Loucy (cell line): ENCODE measurements around the gene CCDC92.

Experiments
- H2AFZ ChIP-seq: fragments of 200-600 bp; sonication (generic); 2 replicates; pipeline ENCODE4 v1.6.0; 2016; ENCODE audit warnings: antibody characterized with exemption, mild to moderate bottlenecking, low read length, moderate library complexity
- H3F3A ChIP-seq: fragments of 200-600 bp; 2 replicates; pipeline ENCODE4 v1.6.0; 2016; ENCODE audit warnings: antibody characterized with exemption, low read depth, mild to moderate bottlenecking
- H3K27me3 ChIP-seq: fragments of 200-600 bp; sonication (generic); 2 replicates; pipeline ENCODE4 v1.6.1; 2014; ENCODE audit warnings: low read length, mild to moderate bottlenecking; ENCODE audit not compliant: insufficient read depth, poor library complexity, severe bottlenecking
- H3K36me3 ChIP-seq: fragments of 200-600 bp; sonication (generic); 2 replicates; pipeline ENCODE4 v1.6.1; 2016; ENCODE audit warnings: low read length; ENCODE audit not compliant: insufficient read depth
- H3K4me1 ChIP-seq: fragments of 200-600 bp; sonication (generic); 2 replicates; pipeline ENCODE4 v1.5.1; 2014; ENCODE audit warnings: low read length, mild to moderate bottlenecking; ENCODE audit not compliant: insufficient read depth, poor library complexity, severe bottlenecking
- H3K4me2 ChIP-seq: fragments of 200-600 bp; sonication (generic); 2 replicates; pipeline ENCODE4 v1.6.0; 2014; ENCODE audit warnings: antibody characterized with exemption, low read length, low read depth, mild to moderate bottlenecking; ENCODE audit not compliant: poor library complexity, severe bottlenecking
- H3K4me3 ChIP-seq: fragments of 200-600 bp; sonication (generic); 2 replicates; pipeline ENCODE4 v1.5.1; 2014; ENCODE audit warnings: low read length, mild to moderate bottlenecking, mixed read lengths; ENCODE audit not compliant: poor library complexity, severe bottlenecking
- H3K79me2 ChIP-seq: fragments of 200-600 bp; sonication (generic); 2 replicates; pipeline ENCODE4 v1.6.1; 2014; ENCODE audit warnings: low read length; ENCODE audit not compliant: insufficient read depth
- H3K9ac ChIP-seq: fragments of 200-600 bp; sonication (generic); 2 replicates; pipeline ENCODE4 v1.6.0; 2014; ENCODE audit warnings: mild to moderate bottlenecking, low read depth, low read length, moderate library complexity; ENCODE audit not compliant: poor library complexity, severe bottlenecking
- H3K9me2 ChIP-seq: fragments of 200-600 bp; sonication (generic); replicated peaks from 2 replicates; pipeline ENCODE4 v1.6.1; 2016; ENCODE audit warnings: low read depth, low read length, mixed read lengths
- H3K9me3 ChIP-seq: fragments of 200-600 bp; sonication (generic); 2 replicates; pipeline ENCODE4 v1.6.1; 2014; ENCODE audit warnings: mild to moderate bottlenecking, antibody characterized with exemption, low read length, low read depth; ENCODE audit not compliant: insufficient read depth
- H4K20me1 ChIP-seq: fragments of 200-600 bp; sonication (generic); 2 replicates; pipeline ENCODE4 v1.6.0; 2014; ENCODE audit warnings: antibody characterized with exemption, low read length, mild to moderate bottlenecking; ENCODE audit not compliant: insufficient read depth, poor library complexity, severe bottlenecking
- EZH2phosphoT487 ChIP-seq: fragments of 200-600 bp; IDR thresholded peaks from 2 replicates; pipeline ENCODE4 v1.6.1; 2018; ENCODE audit warnings: antibody characterized with exemption, mild to moderate bottlenecking, moderate library complexity, borderline replicate concordance
- TF ChIP-seq, protein P1 (sequence below): fragments of 200-600 bp; sonication (generic); conservative IDR thresholded peaks from 2 replicates; pipeline ENCODE4 v1.5.1; 2014; ENCODE audit warnings: mild to moderate bottlenecking, antibody characterized with exemption, low read length

CCDC92 gene

DNA sequence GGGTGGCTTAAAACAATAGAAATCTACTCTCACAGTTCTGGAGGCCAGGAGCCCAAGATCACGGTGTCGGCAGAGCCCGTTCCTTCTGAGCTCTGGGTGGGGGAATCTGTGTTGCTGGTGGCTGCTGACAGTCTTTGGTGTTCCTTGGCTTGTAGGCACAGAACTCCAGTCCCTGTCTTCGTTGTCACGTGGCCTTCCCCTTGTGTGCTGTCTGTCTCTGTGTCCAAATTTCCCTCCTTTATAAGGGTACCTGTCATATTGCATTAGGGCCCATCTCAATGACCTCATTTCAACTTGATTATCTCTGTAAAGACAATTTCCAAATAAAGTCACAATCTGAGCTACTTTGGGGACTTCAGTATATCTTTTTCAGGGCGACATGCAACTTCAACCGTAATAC is 81.6 kb downstream of the CCDC92 start:
- no peak for TF ChIP-seq EZH2phosphoT487
- TF ChIP-seq, protein P1, sequence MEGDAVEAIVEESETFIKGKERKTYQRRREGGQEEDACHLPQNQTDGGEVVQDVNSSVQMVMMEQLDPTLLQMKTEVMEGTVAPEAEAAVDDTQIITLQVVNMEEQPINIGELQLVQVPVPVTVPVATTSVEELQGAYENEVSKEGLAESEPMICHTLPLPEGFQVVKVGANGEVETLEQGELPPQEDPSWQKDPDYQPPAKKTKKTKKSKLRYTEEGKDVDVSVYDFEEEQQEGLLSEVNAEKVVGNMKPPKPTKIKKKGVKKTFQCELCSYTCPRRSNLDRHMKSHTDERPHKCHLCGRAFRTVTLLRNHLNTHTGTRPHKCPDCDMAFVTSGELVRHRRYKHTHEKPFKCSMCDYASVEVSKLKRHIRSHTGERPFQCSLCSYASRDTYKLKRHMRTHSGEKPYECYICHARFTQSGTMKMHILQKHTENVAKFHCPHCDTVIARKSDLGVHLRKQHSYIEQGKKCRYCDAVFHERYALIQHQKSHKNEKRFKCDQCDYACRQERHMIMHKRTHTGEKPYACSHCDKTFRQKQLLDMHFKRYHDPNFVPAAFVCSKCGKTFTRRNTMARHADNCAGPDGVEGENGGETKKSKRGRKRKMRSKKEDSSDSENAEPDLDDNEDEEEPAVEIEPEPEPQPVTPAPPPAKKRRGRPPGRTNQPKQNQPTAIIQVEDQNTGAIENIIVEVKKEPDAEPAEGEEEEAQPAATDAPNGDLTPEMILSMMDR, result no peak
- no peak overlapping the region for H3K9ac ChIP-seq
- no peaks in the 10 kb centered on the region for H3K9me2 ChIP-seq
- no peaks in the 10 kb centered on the region for H4K20me1 ChIP-seq
- H3K79me2 ChIP-seq, result no peaks in the 10 kb centered on the region
- H3F3A ChIP-seq, result no peaks in the 10 kb centered on the region
- H3K9me3 ChIP-seq, result no peaks in the 10 kb centered on the region
- no peak overlapping the region for H3K4me3 ChIP-seq
- peaks cover 3% of the 10 kb centered on the region for H3K4me1 ChIP-seq
- H3K27me3 ChIP-seq, result no peaks in the 10 kb centered on the region
- no peak overlapping the region for H3K4me2 ChIP-seq
- no peaks in the 10 kb centered on the region for H3K36me3 ChIP-seq
- H2AFZ ChIP-seq, result peak overlapping the region; percentile 81; the same call in 1 of the 2 replicates

DNA sequence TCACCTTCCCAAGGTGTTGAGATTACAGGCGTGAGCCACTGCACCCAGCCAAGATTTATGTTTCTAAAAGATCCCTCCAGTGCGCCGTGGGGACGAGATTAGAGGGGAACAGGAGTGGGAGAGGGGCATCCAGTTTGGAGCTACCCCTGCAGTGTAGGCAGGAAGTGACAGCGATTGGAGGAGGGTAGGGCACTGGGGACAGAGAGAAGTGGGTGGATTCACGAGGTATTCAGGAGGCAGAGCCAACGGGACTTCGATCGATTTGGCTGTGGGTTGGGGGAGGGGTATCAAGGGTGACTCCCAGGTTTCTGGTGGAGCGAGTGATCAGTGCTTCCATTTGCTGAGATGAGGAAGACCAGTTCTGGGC is 82.1 kb downstream of the CCDC92 start:
- TF ChIP-seq EZH2phosphoT487, result no peak
- TF ChIP-seq, protein P1, result no peak
- no peaks in the 10 kb centered on the region for H3K9me2 ChIP-seq
- H3K4me1 ChIP-seq, result peaks cover 3% of the 10 kb centered on the region
- H3K4me2 ChIP-seq, result no peak overlapping the region
- H3K36me3 ChIP-seq, result no peaks in the 10 kb centered on the region
- no peaks in the 10 kb centered on the region for H3K79me2 ChIP-seq
- H4K20me1 ChIP-seq, result no peaks in the 10 kb centered on the region
- no peaks in the 10 kb centered on the region for H3F3A ChIP-seq
- no peak overlapping the region for H3K9ac ChIP-seq
- no peaks in the 10 kb centered on the region for H3K27me3 ChIP-seq
- no peaks in the 10 kb centered on the region for H3K9me3 ChIP-seq
- H3K4me3 ChIP-seq, result no peak overlapping the region
- H2AFZ ChIP-seq, result peak overlapping the region; percentile 81

DNA sequence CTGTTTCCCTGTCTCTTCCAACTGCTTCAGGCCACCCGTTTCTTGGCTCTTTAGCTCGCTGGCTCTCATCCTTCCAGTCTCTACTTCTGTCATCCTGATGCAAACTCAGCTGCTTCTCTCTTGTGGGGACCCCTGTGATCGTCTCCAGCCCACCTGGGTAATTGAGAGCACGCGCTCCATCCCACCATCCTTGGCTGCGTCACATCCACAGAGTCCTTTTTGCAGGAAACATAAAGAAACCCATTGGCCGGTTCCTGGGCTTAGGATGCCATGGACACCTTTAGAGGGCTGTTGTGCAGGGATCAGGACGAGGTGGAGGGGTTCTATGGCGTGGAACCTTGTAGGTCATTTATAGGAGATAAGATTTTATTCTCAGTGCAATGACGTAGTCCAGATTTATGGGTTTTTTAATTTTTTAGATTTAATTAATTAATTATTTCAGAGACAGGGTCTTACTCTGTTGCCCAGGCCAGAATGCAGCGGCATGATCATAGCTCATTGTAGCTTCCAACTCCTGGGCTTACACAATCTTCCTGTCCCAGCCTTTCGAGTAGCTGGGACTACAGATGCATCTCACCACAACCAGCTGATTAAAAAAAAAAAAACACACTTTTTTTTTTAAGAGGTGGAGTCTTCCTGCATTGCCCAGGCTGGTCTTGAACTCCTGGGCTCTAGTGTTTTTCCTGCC is 82.6 kb downstream of the CCDC92 start:
- no peaks in the 10 kb centered on the region for H3K9me3 ChIP-seq
- no peaks in the 10 kb centered on the region for H3K27me3 ChIP-seq
- no peak for TF ChIP-seq EZH2phosphoT487
- TF ChIP-seq, protein P1, result no peak
- H3K9me2 ChIP-seq, result no peaks in the 10 kb centered on the region
- H2AFZ ChIP-seq, result peak overlapping the region; percentile 81
- H3F3A ChIP-seq, result no peaks in the 10 kb centered on the region
- H3K4me1 ChIP-seq, result peaks cover 3% of the 10 kb centered on the region
- H4K20me1 ChIP-seq, result no peaks in the 10 kb centered on the region
- no peaks in the 10 kb centered on the region for H3K36me3 ChIP-seq
- H3K4me2 ChIP-seq, result no peak overlapping the region
- no peaks in the 10 kb centered on the region for H3K79me2 ChIP-seq
- H3K9ac ChIP-seq, result no peak overlapping the region
- no peak overlapping the region for H3K4me3 ChIP-seq
